ENCODE results near the gene DBT.

DNA sequence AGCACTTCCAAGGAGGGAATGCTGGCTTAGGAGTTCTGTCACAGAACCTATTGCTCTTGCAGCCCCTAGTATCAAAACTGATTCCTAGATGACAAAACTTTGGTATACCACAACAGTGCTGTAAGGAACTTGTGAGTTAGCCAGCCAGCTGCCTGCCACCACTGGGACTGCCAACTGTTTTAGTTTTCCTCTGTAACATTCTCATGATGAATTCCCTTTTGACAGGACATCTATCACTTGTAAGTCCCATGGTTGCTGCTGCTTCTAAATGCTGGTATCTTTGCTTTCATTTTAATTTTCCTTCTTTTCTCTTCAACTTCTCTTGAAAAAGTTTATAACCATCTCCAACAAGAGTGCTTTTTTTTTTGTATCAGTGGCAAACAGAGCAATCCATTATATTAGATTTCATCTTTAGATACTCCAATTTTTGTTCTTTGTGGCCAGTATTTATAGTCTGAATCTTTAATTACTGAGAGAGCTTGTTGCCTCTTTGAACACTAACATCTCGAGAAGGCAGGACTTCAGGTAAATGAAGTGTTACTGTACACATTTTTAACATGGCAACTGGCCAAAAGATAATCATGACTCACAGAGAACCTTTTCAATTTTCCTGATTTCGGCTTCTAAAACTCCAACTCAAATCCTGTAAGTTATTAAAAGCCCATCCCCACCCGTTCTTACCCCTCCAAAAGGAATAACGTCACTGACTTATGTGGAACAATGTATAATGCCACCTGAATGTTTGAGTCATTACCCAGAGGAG is 19.8 kb downstream of the DBT start:
- TF ChIP-seq POLR2AphosphoS5 (IDR thresholded peaks at IDR 0.05; ENCODE audit: low read depth, low read length) (no peak), POLR2A (IDR thresholded peaks at IDR 0.05; ENCODE audit: low read depth, low read length) (no peak)
